GM19023 (cell line): Measurements from ENCODE around the gene C2.
"Not testable (repeated sequence)": the region's sequence is repeated elsewhere in the genome, so short reads cannot be mapped to it uniquely, and the experiment has no call there.

Source experiments
- ATAC-seq: cut with Tn5 transposase; IDR thresholded peaks from one replicate; pipeline ENCODE4 v1.9.1; 2021; ENCODE audit warnings: mild to moderate bottlenecking, moderate library complexity; ENCODE audit not compliant: unreplicated experiment

C2 gene

GRCh38 chr6:31920811-31921210 is 6.7 kb upstream of the C2 start:
- no peak for ATAC-seq

- no peak for ATAC-seq
Observed at GRCh38 chr6:31922942-31923341, 4.6 kb upstream of the C2 start.

GRCh38 chr6:31927863-31928671 is 550 bp downstream of the C2 start:
- no peak for ATAC-seq

GRCh38 chr6:31928672-31928939 is 1.1 kb downstream of the C2 start:
- no peak for ATAC-seq

DNA sequence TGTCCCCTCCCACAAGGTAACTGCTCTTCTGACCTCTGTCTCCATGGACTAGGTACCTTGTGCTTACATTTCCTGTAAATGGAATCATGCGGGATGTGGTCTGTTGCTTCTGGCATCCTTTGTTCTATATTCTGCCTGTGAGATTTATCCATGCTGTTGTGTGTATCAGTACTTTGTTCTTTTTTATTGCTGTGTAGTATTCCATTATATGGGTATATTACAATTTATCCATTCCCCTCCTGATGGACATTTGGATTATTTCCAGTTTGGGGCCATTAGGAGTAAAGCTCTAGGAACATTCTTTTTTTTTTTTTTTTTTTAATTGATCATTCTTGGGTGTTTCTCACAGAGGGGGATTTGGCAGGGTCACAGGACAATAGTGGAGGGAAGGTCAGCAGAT is 3.4 kb downstream of the C2 start:
- ATAC-seq = no peak

DNA sequence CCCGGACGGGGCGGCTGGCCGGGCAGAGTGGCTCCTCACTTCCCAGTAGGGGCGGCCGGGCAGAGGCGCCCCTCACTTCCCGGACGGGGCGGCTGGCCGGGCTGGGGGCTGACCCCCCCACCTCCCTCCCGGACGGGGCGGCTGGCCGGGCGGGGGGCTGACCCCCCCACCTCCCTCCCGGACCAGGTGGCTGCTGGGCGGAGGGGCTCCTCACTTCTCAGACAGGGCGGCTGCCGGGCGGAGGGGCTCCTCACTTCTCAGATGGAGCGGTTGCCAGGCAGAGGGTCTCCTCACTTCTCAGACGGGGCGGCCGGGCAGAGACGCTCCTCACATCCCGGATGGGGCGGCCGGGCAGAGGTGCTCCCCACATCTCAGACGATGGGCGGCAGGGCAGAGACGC is 4.6 kb downstream of the C2 start:
- ATAC-seq = not testable (repeated sequence)

GRCh38 chr6:31933537-31933936 is 6.0 kb downstream of the C2 start:
- ATAC-seq = no peak

GRCh38 chr6:31935021-31935420 is 7.5 kb downstream of the C2 start:
- no peak for ATAC-seq

DNA sequence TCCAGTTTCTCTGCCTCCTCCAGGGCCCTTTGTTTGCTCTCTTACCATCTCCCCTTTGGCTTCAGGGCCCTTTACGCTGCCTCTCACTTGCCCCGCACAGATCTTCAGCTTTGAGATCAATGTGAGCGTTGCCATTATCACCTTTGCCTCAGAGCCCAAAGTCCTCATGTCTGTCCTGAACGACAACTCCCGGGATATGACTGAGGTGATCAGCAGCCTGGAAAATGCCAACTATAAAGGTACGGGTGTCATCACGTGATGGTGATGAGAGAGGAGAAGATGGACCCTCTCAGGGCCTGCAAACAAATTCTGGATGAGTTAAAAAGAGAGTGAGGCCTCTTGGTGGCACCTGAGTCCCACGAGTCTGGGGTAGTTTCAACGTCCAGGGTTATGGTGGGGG is 8.3 kb downstream of the C2 start:
- no peak for ATAC-seq

GRCh38 chr6:31940256-31940664 is 12.7 kb downstream of the C2 start:
- no peak for ATAC-seq

DNA sequence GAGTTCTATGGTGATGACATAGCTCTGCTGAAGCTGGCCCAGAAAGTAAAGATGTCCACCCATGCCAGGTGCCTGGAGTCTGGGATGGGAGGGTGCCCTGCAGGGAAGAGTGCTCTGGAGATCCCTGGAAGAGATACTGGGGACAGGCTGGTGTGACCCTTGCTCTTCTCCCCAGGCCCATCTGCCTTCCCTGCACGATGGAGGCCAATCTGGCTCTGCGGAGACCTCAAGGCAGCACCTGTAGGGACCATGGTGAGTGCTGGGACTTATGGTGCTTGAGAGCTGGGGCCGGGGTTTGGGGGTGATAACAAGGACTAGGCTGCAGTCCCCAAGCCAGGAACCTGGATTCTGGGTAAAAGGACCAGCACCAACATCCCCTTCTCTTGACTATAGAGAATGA is 16.2 kb downstream of the C2 start:
- ATAC-seq = no peak

GRCh38 chr6:31945154-31945506 is 17.6 kb downstream of the C2 start:
- ATAC-seq = no peak

DNA sequence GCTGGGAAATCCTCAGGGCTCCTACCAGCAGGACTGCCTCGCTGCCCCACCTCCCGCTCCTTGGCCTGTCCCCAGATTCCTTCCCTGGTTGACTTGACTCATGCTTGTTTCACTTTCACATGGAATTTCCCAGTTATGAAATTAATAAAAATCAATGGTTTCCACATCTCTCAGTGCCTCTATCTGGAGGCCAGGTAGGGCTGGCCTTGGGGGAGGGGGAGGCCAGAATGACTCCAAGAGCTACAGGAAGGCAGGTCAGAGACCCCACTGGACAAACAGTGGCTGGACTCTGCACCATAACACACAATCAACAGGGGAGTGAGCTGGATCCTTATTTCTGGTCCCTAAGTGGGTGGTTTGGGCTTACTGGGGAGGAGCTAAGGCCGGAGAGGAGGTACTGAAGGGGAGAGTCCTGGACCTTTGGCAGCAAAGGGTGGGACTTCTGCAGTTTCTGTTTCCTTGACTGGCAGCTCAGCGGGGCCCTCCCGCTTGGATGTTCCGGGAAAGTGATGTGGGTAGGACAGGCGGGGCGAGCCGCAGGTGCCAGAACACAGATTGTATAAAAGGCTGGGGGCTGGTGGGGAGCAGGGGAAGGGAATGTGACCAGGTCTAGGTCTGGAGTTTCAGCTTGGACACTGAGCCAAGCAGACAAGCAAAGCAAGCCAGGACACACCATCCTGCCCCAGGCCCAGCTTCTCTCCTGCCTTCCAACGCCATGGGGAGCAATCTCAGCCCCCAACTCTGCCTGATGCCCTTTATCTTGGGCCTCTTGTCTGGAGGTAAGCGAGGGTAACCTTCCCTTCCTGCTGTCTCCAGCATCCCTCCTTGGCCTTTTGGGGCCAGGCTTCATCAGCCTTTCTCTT is 18.2 kb downstream of the C2 start, which contains the start of gene CFB:
TSS of gene CFB (plus strand) at position 589 of the 863 bp plus-strand sequence. CDS start at position 716, 127 bp downstream.
- ATAC-seq = no peak

- ATAC-seq = no peak
Observed at GRCh38 chr6:31946370-31946885, 18.9 kb downstream of the C2 start.

DNA sequence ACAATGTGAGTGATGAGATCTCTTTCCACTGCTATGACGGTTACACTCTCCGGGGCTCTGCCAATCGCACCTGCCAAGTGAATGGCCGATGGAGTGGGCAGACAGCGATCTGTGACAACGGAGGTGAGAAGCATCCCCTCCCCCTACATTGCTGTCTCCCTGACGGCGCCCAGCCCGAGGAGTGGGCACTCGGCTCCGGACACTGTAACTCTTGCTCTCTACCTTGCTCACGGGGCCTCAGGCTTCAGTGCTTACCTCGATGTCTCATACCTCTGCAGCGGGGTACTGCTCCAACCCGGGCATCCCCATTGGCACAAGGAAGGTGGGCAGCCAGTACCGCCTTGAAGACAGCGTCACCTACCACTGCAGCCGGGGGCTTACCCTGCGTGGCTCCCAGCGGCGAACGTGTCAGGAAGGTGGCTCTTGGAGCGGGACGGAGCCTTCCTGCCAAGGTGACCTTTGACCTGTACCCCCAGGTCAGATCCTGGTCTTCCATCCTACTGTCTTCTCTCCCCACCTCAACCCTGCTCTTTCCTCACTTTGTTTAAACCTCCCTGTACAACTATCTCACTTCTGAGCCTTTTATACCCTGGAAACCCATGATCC is 19.7 kb downstream of the C2 start:
- no peak for ATAC-seq

DNA sequence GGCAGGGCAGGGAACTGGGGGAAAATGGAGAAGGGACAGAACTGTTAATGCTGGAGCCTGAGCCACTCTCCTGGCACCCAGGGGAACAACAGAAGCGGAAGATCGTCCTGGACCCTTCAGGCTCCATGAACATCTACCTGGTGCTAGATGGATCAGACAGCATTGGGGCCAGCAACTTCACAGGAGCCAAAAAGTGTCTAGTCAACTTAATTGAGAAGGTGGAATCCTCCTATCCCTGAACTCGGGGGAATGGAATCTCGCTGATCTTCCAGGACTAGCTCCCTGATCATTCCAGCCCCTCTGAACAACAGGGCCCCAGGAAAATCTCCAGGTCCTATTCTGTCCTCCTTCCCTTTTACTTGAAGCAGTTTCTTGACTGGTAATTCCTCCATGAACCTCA is 20.3 kb downstream of the C2 start:
- ATAC-seq = no peak

- no peak for ATAC-seq
Observed at GRCh38 chr6:31948306-31948705, 20.8 kb downstream of the C2 start.

DNA sequence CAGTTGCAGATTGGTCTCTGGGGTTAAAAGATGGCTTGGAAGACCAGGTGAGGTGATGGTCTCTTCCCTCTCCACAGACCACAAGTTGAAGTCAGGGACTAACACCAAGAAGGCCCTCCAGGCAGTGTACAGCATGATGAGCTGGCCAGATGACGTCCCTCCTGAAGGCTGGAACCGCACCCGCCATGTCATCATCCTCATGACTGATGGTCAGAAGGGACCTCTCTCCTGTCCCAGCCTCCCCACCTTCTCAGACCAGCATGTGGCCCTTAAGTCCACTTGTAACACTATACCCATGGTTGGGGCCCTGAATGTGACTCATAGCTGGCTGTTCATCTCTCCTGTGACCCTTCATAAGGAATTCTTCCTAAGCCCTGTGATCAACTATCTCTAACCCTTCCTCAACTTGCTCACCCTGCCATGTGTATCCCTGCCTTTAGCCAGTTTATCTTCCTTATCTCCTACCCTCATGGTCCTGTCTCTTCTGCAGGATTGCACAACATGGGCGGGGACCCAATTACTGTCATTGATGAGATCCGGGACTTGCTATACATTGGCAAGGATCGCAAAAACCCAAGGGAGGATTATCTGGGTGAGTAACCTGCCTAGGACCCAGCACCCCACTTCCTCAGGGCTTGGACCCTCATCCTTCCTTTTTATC is 21.4 kb downstream of the C2 start:
- no peak for ATAC-seq

GRCh38 chr6:31949926-31950548 is 22.5 kb downstream of the C2 start:
- ATAC-seq = no peak

DNA sequence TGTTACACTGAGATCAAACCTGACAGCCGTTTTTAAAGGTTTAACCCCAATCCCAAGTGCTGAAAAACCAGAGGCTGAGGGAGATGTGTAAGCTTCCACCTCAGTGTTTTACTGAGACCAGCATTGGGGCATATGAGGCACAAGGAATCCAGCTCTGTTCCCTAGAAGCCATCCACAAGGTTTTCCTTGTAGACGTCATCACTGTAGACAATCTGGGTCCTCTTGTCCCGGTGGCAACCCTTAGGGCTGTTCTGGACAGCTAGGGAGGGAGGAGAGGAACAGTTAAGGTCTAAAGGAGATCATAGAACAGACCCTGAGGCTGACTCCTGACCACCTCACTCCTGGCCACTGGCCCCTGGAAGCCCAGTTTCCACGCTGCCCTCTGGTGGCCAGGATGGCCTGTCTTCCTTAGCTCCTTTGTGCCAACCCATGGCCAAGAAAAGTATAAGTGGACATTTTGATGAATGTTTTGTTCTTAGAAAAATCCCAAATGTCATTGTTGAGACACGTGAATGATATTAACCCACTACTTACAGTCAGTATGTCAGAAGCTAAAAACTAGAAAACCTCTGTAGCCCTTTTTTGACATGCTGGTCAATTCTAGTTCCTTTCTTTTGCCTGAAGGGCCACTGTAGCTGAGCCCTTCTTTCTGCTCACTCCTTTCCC is 24.8 kb downstream of the C2 start:
- ATAC-seq = no peak
